Stimulated activated CD8-positive, alpha-beta memory T cell treated with anti-CD3 and anti-CD28 coated beads, Interleukin-2, amount 100 ng/mL, for 1 hour (primary cell): ENCODE data around the gene PFKP.

ENCODE experiments used
- DNase-seq, 2 donors: peaks; one replicate each; pipeline ENCODE4 v3.0.0-alpha.2; 2020; ENCODE audit warnings: low read depth in 2 of 2

Gene PFKP

DNA sequence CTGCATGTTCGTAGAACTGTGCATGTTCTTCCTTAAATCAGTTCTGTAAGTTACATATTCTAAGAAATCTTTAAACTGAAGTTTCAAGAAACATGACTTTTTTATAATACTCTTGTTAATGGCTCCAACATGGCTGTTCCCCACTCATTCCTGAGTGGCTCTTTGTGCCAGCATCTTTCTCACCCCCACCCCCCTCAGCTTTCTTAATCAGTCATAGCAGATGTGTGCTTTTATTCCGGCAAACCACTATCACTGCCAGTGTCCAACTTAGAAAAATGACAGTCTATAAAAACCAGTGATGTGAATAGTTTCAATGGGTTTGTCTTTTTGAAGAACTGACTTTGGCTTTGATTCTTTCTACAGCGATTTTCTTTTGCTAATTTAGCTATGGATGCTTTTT, 67.7 kb downstream of the PFKP start:
- no peak for DNase-seq

DNA sequence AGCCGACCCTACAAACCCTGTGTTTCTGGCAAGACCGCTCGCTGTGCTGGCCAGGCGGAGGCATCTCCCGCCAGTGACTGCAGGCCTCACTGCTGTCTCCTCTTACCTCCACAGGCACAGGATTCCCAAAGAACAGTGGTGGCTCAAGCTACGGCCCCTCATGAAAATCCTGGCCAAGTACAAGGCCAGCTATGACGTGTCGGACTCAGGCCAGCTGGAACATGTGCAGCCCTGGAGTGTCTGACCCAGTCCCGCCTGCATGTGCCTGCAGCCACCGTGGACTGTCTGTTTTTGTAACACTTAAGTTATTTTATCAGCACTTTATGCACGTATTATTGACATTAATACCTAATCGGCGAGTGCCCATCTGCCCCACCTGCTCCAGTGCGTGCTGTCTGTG, 69.0 kb downstream of the PFKP start:
- no peak for DNase-seq

DNA sequence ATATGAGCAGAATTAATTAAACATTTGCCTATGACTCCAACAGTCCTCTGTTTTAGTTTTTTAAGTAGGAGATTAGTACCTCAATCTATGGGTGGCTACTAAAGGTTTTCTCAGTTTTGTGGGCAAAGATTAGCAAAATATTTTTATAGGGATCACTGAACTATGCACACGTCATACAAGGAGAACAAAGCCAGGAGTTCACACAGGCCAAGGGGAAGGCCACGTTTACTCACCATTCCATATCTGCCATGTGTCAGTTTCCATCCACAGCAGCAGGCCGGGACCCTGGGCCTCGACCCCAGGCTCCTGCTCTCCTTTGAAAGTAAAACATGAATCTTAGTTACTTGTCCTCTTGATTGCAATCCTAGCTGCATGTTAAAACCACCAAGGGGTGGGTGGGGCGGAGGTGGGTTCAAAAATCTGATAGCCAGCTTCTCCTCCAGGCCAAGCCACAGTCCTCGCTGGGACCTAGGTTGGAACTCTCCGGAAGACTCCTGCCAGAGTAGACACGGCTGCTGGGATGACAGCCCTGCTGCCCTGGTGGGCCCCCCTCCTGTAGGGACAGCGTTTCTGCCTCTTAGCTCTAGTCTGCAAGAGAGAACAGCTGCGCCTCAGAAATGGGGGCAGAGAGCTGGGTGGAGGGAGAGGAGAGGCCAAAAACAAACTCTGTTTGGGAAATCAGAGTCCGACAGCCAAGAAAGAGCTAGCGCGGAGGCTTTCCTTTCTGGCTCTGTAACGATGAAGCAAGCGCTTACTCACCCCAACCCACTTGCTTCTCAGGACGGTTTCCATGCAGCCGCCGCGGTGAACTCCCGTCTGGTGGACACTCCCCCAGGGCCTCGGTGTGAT, 69.6 kb downstream of the PFKP start:
- DNase-seq, result no peak

DNA sequence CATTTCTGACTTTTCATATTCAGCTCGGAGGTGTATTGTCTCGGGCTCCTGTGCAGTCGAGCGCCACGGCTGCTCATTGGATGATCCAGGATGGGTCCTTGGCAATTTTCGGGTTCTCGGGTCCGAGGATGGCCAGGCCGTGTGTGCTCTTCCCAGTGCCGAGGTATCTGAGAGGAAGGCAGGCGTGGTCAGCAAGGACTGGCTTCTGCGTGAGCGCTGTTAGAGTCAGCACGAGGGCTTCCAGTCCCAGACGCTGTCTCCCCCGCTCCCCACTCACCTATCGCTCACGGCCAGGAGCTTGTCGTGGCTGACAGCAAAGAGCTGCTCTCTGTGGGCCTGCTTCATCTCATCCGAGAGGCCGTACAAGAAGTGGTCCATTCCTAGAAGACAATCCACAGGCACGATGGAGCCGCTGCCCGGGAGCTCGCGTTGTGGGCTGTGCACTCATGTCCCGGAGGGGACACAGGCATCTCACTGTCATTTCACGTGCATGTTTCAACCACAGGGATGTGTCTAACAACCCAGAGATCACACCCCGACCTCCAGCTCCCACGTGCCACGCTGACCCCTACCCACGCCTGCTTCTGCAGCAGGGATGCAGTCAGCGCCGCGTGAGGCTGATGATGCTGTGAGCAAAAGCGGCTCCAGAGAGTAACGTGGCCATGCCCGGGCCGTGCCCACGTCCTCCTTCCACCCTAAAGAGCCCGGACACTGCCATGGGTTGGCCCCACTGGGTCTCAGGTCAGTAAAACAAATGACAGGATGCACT, 70.8 kb downstream of the PFKP start:
- no peak for DNase-seq

DNA sequence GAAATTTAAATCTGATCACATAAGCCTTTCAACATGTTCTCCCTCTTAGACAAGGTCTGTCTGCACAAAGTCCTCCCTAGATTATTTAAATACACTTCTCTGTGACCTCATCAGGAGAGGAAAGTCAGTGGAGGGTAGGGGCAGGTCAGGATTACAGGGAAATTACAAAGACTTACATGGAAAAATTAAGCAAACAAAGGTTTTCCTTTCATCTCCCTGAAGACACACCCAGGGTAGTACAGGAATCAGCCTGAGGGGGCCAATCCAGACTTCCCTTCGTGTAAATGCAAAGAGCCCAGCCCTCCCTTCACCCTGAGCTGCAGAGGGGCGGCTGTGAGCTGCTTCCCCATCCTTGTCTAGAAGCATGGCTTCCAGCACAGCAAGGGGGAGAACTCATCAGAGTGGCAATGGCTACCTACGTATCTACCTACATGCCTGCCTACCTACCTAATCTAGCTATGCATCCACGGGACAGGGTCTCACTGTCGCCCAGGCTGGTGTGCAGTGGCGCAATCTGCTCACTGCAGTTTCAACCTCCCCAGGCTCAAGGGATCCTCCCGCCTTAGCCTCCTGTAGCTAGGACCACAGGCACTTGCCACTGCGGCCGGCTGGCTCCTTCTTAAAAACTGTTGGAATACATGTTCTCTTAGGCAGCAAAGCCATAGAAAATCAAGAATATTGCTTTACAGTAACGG, 72.0 kb downstream of the PFKP start:
- DNase-seq, result no peak

DNA sequence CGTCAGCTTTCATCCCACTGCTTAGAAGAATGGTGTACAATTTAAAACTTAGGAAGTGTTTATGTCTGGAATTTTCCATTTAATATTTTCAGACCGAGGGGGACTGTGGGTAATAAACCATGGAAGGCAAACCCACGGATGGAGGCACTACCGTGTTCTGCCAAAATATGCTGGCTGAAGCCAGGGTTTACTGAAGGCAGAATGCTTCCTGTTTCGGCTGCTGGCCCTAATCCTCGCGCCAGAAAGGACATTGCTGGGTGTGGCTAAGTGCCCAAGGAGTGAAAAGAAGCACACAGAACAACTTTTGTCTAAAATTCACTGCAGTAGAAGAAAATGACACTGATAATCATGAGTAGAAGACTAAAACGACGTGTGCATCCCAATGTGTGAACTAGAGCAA, 72.9 kb downstream of the PFKP start:
- no peak for DNase-seq

DNA sequence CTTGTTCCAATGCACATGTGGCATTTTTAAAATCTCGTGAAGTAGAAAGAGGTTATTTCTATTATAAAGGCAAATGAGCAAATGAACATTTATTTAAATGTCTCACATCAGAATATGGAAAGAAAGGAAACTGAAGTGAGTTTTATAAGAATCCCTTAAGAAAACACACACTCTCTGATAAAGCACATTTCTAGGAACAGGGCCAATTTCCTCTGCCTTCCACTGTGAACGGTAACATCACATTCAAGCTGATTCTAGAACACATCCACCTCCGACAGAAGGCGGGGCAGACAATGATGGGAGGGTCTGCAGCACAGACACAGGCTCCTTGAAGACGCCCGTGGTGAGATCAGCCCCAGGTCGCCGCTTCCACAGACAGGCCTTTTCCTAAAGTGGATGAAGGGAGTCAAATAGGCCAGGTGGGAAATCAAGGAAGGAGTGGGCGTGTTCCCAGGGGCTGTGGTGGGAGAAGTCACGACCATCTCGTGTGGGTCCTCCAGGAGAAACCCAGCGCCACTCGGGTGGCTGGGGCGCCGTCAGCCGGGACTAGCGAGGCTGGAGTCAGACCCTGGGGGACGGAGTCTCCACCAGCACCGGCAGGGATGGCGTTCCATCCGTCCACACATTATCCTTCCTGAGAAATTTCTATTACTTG, 74.1 kb downstream of the PFKP start:
- DNase-seq, result no peak

DNA sequence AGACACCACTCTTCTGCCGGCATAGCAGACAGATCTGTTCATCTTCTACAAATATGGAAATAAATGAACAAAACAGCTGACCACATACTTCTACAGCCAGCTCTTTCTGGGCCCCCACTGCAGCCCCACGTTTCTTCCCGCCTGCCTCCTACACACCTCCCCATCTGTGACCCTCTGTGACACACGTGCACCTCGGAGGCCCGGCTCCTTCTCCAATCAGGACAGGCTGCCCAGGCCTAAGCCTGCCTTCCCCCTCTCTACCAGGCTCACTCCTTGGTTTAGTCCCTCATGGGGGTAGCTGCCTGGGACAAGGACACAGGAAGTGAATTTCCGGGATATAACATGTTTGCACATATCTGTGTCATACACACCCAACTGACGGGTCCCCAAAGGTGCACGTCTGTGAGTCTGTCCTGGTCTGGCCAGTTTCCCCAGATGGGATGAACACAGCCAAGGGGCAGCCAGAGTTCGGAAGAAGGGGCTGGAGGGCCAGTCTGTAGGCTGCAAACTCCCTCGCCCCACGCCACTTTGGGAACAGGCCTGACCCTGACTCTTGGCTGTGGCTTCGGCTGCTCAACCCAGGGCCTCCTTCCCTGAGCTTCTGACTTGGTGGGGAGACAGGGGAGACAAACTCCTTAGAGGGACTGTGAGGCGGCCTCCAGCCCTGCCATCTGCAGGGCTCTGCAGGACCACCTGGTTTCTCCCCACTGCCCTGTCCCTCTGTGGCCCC, 75.0 kb downstream of the PFKP start:
- no peak for DNase-seq

DNA sequence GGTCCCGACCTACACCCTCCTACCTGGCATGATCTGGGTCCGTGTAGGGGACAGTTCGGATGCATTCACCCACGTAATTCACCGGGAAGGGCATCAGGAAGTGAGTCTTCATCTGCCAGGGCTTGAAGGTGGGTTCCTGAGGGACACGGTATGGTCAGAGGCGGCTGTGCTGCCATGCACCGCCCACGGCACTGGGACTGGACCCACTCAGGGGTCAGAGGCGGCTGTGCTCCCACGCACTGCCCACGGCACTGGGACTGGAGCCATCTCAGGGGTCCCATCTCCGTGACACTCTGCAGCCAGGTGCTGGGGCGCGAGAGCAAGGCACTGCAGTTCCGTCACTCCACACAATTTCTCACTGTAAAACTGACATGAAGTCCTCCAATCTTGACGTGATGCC, 76.0 kb downstream of the PFKP start:
- DNase-seq, result no peak

DNA sequence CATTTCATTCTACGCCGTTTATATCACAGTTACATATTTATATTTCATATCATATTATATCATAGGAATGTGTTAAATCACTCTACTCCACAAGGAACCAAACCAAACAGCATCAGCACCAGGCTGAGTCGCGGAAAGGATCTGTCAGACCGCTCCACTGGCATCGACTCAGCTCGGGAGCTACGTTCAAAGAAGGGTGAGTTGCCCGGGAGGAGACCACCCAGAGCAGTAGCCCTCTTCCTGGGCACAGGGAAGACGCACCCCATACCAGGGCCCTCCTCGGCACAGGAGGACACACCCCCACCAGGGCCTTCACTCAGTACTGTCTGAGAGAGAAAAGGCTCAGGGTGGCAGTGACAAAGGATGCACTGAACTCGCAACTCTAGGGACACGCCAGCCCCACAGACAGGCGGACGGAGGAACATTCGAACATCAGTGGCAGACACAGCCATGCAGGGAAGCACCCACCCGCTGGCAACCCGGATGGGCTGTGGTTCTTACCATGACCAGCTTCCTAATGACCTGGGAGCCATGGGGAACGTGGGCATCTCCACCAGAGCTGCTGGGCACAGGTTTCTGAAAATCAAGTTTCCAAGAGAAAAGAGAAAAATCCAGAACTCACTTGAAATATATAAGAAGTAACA, 76.6 kb downstream of the PFKP start:
- no peak for DNase-seq

DNA sequence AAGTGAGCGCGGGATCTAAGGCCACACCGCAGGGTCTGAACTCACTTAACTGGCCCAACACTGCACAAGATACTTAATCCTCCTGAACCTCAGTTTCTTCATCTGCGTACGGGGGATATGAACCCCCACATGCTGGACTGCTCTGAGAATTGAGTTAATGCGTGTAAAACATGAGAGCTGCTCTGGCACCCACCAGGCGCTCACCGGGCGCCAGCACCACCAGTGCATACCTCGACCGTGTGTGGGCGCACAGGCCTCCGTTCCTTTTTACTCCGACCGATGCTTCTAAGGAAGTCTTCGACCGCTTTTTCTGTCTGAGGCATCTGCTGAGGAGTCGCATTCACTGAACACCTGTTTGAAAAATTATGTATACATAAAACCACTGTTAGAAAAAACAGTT, 78.0 kb downstream of the PFKP start:
- DNase-seq, result no peak

DNA sequence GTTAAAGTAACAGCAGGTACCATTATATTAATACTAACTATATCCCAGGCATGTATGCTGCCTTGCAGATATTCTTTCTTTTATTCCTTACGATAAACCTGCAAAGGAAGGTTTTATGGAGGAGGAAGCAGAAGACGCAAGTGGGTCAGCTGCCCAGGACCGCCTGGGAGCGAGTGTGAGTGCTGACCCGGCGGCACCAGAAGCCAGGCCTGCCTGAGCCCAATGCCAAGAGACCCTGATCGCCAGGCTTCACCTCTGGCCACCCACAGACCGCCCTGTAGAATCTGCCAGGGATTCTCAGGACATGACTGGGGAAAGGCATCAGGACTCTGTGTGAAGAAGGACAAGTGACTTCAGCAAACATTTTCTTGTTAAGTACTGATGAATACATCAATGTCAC, 78.9 kb downstream of the PFKP start:
- DNase-seq, result no peak

DNA sequence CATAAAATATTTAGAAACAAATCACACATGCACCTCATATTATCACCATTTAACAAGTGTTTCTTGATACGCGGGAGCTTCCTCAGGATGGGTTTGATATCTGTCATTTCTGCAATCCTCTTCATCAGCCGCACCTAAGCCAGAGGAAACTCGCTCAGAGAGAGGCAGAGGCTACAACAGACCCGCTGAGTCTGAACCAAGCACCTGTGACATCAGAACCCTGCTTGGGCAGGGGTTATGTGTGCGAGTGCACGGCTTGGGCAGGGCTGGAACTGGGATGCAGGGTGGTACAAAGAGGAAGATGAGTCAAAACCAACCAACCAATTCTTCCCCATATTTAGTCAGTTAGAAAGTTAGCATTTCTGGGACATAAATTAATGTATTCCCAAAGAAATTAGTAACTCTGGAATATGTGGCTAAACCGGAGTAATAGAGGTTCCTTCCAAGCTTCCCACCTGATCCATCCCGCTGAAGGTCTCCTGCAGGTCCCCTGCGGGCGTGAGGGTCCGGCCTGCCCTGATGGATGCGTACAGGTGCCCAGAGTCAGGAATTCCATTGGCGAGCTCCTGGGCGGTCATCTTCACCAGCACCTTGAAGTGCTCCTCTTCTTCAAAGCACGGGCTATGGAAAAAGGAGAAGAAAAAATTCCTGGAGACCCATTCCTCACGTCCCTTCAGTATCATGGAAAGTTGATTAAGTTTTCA, 79.9 kb downstream of the PFKP start:
- DNase-seq, result no peak

DNA sequence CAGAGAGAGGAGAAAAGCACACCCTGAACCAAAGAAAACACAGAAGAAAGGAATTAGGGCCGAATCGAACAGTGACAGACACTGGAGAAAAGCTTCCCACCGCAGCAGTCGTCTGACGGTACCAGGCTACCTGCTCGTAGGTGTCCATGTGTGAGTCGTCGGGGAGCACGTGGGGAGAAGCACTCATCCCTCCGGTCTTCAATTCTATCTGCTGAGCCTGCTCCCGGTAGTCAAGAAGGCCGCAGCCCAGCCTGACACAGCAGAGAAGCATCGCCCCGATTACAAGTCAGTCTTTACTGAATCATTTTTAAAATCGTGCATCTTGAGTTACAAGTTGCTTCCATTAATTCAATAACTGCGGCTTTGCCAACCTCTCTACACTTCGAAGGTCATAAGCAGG, 80.7 kb downstream of the PFKP start:
- no peak for DNase-seq

DNA sequence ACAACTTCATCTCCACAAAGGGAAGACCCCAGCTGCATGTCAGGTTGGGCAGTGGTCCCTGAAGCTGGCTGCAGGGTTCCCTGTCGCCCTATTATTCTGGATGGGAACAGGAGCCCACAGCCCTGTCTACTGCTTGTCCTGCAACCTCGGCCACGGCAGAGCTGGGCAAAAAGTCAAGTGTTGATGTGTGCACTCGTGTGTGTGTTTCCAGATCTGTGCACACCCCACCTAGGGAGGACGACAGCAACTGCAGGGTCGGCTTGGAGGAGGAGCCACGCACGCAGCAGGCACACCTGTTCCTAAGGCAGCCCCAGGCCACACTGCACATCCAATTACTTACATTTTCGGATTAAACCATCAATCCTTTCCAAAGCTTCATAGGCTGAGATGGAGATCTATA, 81.6 kb downstream of the PFKP start:
- no peak for DNase-seq

DNA sequence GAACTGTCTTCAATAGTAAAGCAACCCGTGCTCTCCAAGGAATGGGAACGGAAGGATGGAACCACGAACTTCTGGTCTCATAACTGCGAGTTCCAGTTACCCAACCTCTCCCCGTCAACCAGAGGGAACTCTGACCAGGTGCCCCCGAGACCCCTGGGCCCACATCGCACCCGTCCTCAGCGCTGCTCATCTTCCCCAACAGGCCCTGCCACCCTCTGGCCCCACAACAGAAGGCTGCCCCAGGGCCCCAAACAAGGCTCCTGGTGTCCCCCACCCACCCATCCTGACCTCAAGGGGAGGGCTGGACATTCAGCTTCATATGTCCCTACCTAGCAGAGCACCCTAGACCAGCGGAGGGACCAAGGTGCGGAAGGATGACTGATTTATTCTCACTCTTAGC, 82.6 kb downstream of the PFKP start:
- DNase-seq, result no peak

DNA sequence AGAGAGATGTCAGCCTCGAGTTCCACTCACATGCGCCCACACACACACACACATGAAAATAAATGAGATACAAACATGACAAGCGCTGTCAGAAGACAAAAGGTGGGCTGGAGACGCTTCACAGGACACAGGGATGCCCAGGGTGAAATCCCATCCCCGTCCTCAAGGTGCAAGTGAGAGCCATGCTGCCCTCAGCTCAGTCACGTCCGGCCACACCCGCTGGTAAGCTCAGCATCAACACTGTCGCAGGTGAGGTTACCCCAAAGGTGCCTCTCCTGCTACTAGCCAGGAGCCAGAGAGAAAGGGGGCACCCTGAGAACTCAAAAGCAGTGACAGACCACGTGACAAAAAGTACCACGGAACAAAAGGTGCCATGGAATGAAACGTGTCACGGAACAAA, 83.0 kb downstream of the PFKP start:
- DNase-seq, result no peak

DNA sequence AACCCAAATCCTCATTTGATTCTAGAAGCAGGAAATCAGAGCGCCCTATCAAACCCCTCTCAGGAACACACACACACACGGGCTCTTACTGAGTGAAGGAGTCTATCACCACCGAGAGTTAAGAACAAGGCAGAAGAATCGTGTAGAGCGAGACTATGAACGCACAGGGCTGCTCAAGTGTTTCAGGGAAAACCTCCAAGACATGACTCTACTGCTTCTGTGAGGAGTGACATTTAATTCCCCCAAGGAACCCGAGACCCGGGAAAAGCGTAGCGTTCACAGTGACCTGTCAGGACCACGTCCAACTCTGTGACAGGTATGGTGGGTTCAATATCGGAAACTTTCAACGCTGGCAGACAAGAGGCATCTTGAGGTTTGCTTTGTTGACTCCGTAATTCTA, 83.6 kb downstream of the PFKP start:
- DNase-seq, result no peak

DNA sequence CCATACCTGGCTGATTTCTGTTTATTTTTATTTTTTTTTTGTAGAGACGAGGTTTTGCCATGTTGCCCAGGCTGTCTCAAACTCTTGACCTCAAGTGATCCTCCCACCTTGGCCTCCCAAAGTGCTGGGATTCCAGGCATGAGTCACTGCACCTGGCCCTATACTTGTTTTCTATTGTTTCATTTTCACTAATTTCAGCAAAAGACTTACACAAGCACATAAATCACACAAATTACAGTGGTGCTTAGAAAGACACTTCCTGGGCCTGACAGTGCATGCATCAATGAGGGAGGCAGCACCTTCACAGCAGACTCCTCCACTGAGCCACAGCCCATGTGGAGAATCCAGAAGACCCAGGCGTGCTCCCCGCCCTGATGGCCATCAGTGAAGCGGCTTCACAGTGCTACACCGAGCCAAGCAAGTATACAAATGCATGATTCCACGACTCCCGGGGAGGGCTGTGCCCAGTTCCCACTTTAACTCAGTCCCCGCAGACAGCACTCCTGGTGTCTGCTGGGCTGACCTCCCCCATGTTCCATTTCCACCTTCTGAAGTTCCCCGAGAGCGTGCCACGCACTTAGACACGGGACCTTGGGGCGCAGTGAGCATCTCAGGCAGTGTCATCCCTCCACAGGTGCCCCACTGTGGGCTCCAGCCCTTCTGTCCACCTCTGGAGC, 84.7 kb downstream of the PFKP start:
- DNase-seq, result no peak

DNA sequence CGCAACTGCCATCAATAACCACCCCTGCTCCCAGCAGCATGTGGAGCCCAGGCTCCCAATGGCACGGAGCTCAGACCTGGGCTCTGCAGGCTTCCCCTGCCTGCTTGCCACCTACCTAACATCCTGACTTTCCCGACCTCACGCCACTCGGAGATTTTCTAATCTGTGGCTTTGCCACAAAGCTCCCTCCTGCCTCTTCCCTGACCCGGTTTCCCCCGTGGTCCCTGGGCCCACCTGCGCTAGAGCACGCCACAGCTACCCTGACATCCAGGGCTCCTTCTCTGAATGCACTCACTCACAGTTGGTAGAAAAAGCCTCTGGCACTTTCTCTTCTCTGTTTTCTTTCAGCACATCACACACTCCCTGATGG, 85.2 kb downstream of the PFKP start:
- DNase-seq, result no peak
